ENCODE results near the gene MYLK3.

The MYLK3 gene

DNA sequence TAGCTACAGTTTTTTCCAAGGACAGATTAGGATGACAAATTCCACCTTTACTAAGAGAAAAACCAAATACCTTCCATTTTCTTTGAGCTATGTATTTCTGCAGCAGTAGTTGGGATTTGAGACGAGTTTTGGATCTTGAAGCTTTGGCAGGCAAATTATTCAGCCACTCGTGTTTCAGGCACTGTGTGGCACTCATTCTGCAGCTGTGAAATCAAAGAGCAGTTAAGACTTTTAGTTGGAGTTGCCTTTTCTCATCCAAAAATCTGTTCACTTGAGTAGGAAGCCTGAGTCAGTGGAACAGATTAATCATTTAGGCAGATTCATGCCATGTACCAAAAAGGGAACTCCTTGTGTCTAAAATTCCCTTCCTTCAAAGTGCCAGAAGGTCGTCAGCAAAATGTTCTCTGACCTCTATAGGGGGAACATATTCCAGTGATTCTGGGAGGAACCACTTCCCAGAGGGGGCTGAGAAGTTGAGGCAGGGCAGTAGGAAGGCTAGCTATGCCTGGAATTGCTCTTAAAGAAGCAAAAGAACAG lies 38.6 kb downstream of the MYLK3 start:
- DNase-seq (ENCODE audit: low read depth) = no peak
- TF ChIP-seq, protein P1, sequence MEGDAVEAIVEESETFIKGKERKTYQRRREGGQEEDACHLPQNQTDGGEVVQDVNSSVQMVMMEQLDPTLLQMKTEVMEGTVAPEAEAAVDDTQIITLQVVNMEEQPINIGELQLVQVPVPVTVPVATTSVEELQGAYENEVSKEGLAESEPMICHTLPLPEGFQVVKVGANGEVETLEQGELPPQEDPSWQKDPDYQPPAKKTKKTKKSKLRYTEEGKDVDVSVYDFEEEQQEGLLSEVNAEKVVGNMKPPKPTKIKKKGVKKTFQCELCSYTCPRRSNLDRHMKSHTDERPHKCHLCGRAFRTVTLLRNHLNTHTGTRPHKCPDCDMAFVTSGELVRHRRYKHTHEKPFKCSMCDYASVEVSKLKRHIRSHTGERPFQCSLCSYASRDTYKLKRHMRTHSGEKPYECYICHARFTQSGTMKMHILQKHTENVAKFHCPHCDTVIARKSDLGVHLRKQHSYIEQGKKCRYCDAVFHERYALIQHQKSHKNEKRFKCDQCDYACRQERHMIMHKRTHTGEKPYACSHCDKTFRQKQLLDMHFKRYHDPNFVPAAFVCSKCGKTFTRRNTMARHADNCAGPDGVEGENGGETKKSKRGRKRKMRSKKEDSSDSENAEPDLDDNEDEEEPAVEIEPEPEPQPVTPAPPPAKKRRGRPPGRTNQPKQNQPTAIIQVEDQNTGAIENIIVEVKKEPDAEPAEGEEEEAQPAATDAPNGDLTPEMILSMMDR (IDR thresholded peaks at IDR 0.05; ENCODE audit: insufficient read depth, low read depth, low read length, missing control alignments) = no peak
- no peak overlapping the region for H3K4me3 ChIP-seq (ENCODE audit: low read depth, low read length)

DNA sequence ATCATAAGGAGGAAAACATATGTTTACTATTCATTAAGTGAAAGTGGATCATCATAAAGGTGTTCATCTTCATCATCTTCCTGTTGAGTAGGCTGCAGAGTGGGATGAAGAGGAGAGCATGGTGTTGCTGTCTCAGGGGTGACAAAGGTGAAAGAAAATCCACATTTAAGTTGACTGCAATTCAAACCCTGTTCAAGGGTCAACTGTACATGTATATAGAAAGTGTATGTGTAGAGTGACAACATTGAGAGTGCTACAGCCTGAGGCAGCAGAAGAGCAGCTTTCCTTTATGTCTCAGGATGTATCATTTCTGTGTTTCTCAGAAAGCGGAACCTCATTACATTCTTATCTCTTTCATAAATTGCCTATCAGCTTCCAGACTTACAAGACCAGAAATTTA lies 41.5 kb downstream of the MYLK3 start:
- TF ChIP-seq, protein P1 (IDR thresholded peaks at IDR 0.05; ENCODE audit: insufficient read depth, low read depth, low read length, missing control alignments) = no peak
- H3K4me3 ChIP-seq (ENCODE audit: low read depth, low read length) = no peak overlapping the region
- DNase-seq (ENCODE audit: low read depth) = no peak

DNA sequence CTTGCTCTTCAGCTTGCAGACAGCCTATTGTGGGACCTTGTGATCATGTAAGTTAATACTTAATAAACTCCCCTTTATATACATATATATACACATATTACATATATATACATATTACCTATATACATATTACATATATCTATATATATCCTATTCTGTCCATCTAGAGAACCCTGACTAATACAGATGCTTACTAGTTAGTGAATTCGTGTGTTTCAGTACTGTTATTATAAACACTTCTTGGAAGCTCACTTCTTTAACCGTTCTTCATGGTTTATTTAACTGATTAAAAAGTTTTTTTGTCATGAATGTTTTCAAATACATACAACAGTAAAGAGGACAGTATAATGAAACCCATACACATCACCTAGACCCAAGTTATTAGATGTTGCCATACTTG lies 46.1 kb downstream of the MYLK3 start:
- TF ChIP-seq, protein P1 (IDR thresholded peaks at IDR 0.05; ENCODE audit: insufficient read depth, low read depth, low read length, missing control alignments) = no peak
- DNase-seq (ENCODE audit: low read depth) = no peak
- H3K4me3 ChIP-seq (ENCODE audit: low read depth, low read length) = no peak overlapping the region

DNA sequence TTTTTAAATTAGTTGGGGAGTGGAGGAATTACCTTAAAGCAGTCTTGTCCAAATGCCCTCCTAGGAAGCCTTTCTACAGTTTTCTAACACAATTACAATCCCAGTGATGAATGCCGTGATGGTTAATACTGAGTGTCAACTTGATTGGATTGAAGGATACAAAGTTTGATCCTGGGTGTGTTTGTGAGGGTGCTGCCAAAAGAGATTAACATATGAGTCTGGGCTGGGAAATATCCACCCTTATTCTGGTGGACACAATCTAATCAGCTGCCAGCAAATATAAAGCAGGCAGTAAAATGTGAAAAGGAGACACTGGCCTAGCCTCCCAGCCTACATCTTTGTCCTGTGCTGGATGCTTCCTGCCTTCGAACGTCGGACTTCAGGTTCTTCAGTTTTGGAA lies 46.5 kb downstream of the MYLK3 start:
- no peak overlapping the region for H3K4me3 ChIP-seq (ENCODE audit: low read depth, low read length)
- no peak for DNase-seq (ENCODE audit: low read depth)
- TF ChIP-seq, protein P1 (IDR thresholded peaks at IDR 0.05; ENCODE audit: insufficient read depth, low read depth, low read length, missing control alignments) = no peak

DNA sequence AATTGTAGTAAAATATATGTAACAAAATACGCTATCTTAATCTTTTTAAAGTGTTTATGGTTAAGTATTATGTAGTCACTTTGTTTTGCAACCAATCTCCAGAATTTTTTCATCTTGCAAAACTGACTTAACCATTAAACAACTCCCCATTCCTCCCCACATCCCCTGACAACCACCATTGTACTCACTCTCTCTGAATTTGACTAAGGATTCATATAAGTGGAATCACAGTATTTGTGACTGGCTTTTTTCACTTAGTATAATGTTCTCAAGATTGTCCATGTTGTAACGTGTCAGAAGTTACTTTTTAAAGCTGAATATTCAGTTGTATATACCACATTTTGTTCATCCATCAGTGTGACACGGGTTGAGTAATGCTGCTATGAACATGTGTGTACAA lies 48.1 kb downstream of the MYLK3 start:
- H3K4me3 ChIP-seq (ENCODE audit: low read depth, low read length) = no peak overlapping the region
- DNase-seq (ENCODE audit: low read depth) = no peak
- TF ChIP-seq, protein P1 (IDR thresholded peaks at IDR 0.05; ENCODE audit: insufficient read depth, low read depth, low read length, missing control alignments) = no peak

DNA sequence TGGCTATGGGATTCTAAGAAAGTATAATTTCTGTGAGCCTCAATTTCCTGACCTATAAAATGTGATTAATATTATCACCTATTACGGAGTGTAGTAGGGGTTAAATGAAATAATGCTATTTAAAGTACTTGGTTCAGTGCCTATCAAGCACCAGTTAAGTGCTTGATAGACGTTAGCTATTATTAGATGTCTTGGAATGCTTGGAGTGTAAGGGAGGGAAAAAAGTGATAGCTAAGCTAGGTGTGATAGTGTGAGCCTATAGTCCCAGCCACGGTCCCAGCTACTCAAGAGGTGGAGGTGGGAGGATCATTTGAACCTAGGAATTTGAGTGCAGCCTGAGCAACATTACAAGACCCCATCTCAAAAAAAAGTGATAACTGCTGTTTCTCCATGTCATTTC lies 51.2 kb downstream of the MYLK3 start:
- H3K4me3 ChIP-seq (ENCODE audit: low read depth, low read length) = no peak overlapping the region
- no peak for DNase-seq (ENCODE audit: low read depth)
- TF ChIP-seq, protein P1 (IDR thresholded peaks at IDR 0.05; ENCODE audit: insufficient read depth, low read depth, low read length, missing control alignments) = no peak

DNA sequence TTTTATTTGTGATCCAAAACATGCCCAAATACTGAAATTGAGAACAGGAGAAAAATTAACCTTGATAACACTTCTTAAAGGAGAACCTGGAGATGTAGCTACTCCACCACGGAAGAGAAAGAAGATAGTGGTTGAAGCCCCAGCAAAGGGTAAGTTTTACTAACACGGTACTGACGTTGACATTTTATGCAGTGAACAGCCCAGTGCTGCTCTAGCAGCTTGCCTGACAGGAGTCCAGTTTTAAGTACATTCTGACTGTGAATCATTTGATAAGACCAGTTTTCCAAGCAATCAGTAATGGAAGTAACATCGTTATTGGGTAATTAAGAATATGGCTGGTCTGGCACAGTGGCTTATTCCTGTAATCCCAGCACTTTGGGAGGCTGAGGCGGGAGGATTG lies 52.2 kb downstream of the MYLK3 start:
- no peak overlapping the region for H3K4me3 ChIP-seq (ENCODE audit: low read depth, low read length)
- TF ChIP-seq, protein P1 (IDR thresholded peaks at IDR 0.05; ENCODE audit: insufficient read depth, low read depth, low read length, missing control alignments) = no peak
- no peak for DNase-seq (ENCODE audit: low read depth)
